ENCODE measurements around the gene RHBDF1.

DNA sequence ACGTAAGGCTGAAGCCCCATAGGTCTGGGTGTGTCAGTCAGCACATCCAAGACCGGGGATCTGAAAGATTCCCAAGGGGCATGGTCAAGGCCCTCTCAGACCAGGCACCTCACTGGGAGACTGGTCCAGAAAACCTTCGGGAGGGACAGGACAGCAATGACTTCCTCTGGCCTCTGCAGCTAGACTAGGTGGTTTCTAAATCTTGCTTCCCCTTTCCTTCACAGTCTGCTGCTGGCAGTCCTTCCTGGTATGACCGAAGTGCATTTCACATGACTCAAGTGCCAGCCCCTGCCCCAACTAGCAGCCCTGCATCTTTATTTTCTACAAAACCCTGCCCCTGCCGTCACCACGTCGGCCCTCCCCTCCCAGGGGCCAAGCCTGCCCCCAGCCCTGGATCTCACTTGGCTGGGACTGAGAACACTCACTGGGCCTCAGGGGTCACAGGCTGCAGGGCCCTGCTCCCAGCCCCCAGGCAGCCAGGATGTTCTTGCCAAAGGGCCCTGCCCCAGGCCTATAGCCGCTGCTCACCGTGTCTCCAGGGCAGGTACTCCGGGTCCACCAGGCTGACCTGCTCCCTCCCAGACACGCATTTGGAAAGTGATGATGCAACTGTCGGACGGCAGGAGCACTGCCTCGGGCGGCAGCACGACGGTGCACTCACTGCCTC, 37.3 kb downstream of the RHBDF1 start:
- TF ChIP-seq POLR2A (IDR thresholded peaks at IDR 0.05; ENCODE audit: low read depth, low read length): no peak
- no peak for TF ChIP-seq POLR2AphosphoS5 (IDR thresholded peaks at IDR 0.05; ENCODE audit: low read depth, low read length)
- TF ChIP-seq POU2F2 (IDR thresholded peaks at IDR 0.05; ENCODE audit: low read depth, low read length): no peak
- TF ChIP-seq SPI1 (IDR thresholded peaks at IDR 0.05; ENCODE audit: low read depth, low read length): peak; percentile 56
